Astrocyte (in vitro differentiated cells and primary cell): ENCODE measurements around the gene GZMM. TPM values are rescaled to one million over a fixed set of nuclear protein-coding genes. Genes with fewer than 3 reads are reported as not detected.

Source experiments
- DNase-seq: peaks from one replicate; pipeline ENCODE4 v3.0.0-alpha.2; 2010; ENCODE audit warnings: low read depth
- FAIRE-seq: peaks from 2 replicates; lab custom pipeline; 2011; peaks lifted over from hg19 to GRCh38; lab: Jason Lieb, UNC
- H2AFZ ChIP-seq: 2 replicates; pipeline ENCODE4 v1.6.0; 2012; ENCODE audit warnings: low read depth, low read length, inconsistent platforms
- H3K27ac ChIP-seq: 2 replicates; pipeline ENCODE4 v1.5.1; 2011; ENCODE audit warnings: low read depth, low read length, inconsistent platforms
- H3K27me3 ChIP-seq: 2 replicates; pipeline ENCODE4 v1.6.0; 2011; ENCODE audit warnings: low read length, inconsistent platforms; ENCODE audit not compliant: insufficient read depth
- H3K36me3 ChIP-seq: 2 replicates; pipeline ENCODE4 v1.5.1; 2011; ENCODE audit warnings: low read length, inconsistent platforms; ENCODE audit not compliant: insufficient read depth
- H3K4me1 ChIP-seq: 2 replicates; pipeline ENCODE4 v1.5.1; 2011; ENCODE audit warnings: low read length, inconsistent platforms; ENCODE audit not compliant: insufficient read depth
- H3K4me2 ChIP-seq: 2 replicates; pipeline ENCODE4 v1.6.0; 2012; ENCODE audit warnings: low read length, inconsistent platforms
- H3K4me3 ChIP-seq: 2 replicates; pipeline ENCODE4 v1.5.1; 2011; ENCODE audit warnings: low read depth, mild to moderate bottlenecking, low read length, inconsistent platforms; ENCODE audit not compliant: insufficient read depth
- H3K79me2 ChIP-seq: 2 replicates; pipeline ENCODE4 v1.6.0; 2012; ENCODE audit warnings: mild to moderate bottlenecking, low read length, inconsistent platforms; ENCODE audit not compliant: insufficient read depth
- H3K9ac ChIP-seq: 2 replicates; pipeline ENCODE4 v1.6.0; 2012; ENCODE audit warnings: mild to moderate bottlenecking, low read length, inconsistent platforms
- H3K9me3 ChIP-seq: 2 replicates; pipeline ENCODE4 v1.5.1; 2012; ENCODE audit warnings: low read depth, mild to moderate bottlenecking, low read length, inconsistent platforms; ENCODE audit not compliant: insufficient read depth
- H4K20me1 ChIP-seq: 2 replicates; pipeline ENCODE4 v1.6.0; 2012; ENCODE audit warnings: low read length, inconsistent platforms; ENCODE audit not compliant: insufficient read depth
- H3K27ac Mint-ChIP-seq: one replicate; pipeline ENCODE4 v1.8.0; 2021; ENCODE audit warnings: mild to moderate bottlenecking, mixed read lengths; ENCODE audit not compliant: unreplicated experiment
- H3K27me3 Mint-ChIP-seq: one replicate; pipeline ENCODE4 v1.8.0; 2021; ENCODE audit warnings: low read depth, mixed read lengths; ENCODE audit not compliant: unreplicated experiment
- H3K36me3 Mint-ChIP-seq: one replicate; pipeline ENCODE4 v1.8.0; 2021; ENCODE audit warnings: low read depth, mixed read lengths; ENCODE audit not compliant: unreplicated experiment
- H3K4me1 Mint-ChIP-seq: one replicate; pipeline ENCODE4 v1.8.0; 2021; ENCODE audit warnings: low read depth, mixed read lengths; ENCODE audit not compliant: unreplicated experiment
- H3K4me3 Mint-ChIP-seq: one replicate; pipeline ENCODE4 v1.8.0; 2021; ENCODE audit warnings: mild to moderate bottlenecking, moderate library complexity, mixed read lengths; ENCODE audit not compliant: unreplicated experiment
- H3K9me3 Mint-ChIP-seq: one replicate; pipeline ENCODE4 v1.8.0; 2021; ENCODE audit warnings: mild to moderate bottlenecking, mixed read lengths; ENCODE audit not compliant: unreplicated experiment
- EZH2 ChIP-seq: IDR thresholded peaks from 2 replicates; pipeline ENCODE4 v1.6.1; 2012; ENCODE audit warnings: mild to moderate bottlenecking, low read length, inconsistent platforms; ENCODE audit not compliant: insufficient read depth
- total RNA-seq: library from RNA; stranded (reverse); gene quantifications from 2 replicates; pipeline ENCODE4 v1.2.1, GENCODE V29; 2021
- TF ChIP-seq, protein P1 (sequence below): IDR thresholded peaks from 2 replicates; pipeline ENCODE4 v1.5.1; 2011; ENCODE audit warnings: low read depth, mild to moderate bottlenecking, inconsistent platforms, low read length, moderate library complexity; ENCODE audit not compliant: insufficient read depth

GZMM gene
- total RNA-seq, 1 donor from 2014 or later: 0.70 TPM

DNA sequence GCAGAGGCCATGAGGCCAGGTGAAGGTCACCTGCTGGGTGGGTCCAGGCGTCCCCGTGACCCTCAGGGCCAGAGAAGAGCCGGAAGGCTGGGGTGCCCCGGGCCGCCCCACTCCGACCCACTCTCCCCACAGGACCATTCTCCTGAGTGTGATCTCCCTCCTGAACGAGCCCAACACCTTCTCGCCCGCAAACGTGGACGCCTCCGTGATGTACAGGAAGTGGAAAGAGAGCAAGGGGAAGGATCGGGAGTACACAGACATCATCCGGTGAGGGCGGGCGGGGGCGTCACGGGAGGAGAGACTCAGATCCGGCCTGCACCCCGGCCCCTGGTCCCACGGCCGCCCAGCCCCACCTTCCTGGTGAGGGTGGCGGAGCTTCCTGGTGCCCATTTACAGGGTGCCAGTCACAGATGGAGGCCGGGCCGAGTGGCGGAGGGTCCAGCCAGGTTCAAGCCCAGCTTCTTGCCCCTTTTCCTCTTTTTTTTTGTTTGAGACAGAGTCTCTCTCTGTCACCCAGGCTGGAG, 6.9 kb upstream of the GZMM start:
- no peaks in the 10 kb centered on the region for H3K9me3 Mint-ChIP-seq

DNA sequence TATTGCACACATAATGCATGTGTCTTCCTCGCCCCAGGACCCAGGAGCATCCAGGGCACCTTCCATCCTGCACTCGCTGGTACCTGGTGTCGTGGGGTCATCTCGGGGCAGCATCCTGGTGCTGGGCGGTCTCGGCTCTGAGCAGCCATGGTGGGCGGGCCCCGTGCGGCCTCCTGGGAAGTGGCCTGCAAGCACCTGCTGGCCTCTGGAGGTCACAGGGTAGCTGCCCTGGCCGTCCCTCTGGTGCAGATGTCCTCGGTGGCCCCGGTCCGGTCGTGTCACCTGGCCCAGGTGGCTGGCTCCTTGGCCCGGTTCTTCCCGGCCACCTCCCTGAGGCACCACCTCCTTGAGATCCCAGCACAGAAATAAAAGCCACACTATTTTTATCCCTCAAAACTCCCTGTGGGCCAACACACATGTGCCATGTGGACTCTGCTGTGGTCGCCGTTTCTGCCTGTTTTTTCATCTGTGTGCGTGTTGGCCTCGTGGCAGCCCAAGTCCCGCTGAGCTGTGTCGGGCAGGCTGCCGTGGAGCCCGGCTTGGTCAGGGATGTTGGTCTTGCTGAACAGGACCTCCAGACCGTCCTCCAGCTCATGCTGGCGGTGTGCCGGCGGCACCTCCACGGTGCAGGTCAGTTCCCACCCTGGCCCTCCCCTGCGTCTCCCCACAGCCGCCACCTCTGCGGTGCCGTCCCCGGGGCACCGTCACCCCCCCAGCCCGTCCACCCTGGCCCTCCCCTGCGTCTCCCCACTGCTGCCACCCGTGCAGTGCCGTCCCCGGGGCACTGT, 5.0 kb upstream of the GZMM start:
- no peak for DNase-seq
- H3K9ac ChIP-seq: no peak overlapping the region
- no peak for FAIRE-seq

More for the DNA sequence above, 6.9 kb upstream of the GZMM start:
- Histone ChIP-seq H3K36me3 (no peaks in the 10 kb centered on the region), H3K27ac (no peak overlapping the region), H4K20me1 (peaks cover 76% of the 10 kb centered on the region), H2AFZ (no peak overlapping the region), H3K4me3 (no peak overlapping the region), H3K4me1 (peaks cover 25% of the 10 kb centered on the region), H3K27me3 (no peaks in the 10 kb centered on the region), H3K79me2 (peaks cover 63% of the 10 kb centered on the region), H3K9me3 (no peaks in the 10 kb centered on the region), H3K9ac (no peak overlapping the region), H3K4me2 (no peak overlapping the region)
- H3K27me3 Mint-ChIP-seq: no peaks in the 10 kb centered on the region
- no peak for DNase-seq
- no peak overlapping the region for H3K4me3 Mint-ChIP-seq
- H3K36me3 Mint-ChIP-seq: peaks cover 3% of the 10 kb centered on the region
- TF ChIP-seq EZH2: no peak
- TF ChIP-seq, protein P1, sequence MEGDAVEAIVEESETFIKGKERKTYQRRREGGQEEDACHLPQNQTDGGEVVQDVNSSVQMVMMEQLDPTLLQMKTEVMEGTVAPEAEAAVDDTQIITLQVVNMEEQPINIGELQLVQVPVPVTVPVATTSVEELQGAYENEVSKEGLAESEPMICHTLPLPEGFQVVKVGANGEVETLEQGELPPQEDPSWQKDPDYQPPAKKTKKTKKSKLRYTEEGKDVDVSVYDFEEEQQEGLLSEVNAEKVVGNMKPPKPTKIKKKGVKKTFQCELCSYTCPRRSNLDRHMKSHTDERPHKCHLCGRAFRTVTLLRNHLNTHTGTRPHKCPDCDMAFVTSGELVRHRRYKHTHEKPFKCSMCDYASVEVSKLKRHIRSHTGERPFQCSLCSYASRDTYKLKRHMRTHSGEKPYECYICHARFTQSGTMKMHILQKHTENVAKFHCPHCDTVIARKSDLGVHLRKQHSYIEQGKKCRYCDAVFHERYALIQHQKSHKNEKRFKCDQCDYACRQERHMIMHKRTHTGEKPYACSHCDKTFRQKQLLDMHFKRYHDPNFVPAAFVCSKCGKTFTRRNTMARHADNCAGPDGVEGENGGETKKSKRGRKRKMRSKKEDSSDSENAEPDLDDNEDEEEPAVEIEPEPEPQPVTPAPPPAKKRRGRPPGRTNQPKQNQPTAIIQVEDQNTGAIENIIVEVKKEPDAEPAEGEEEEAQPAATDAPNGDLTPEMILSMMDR: no peak
- FAIRE-seq: no peak
- H3K4me1 Mint-ChIP-seq: peaks cover 11% of the 10 kb centered on the region
- H3K27ac Mint-ChIP-seq: no peak overlapping the region

More for the DNA sequence above, 5.0 kb upstream of the GZMM start:
- H3K4me2 ChIP-seq: no peak overlapping the region
- Mint-ChIP-seq H3K4me3 (no peak overlapping the region), H3K9me3 (no peaks in the 10 kb centered on the region), H3K4me1 (peaks cover 5% of the 10 kb centered on the region), H3K27me3 (no peaks in the 10 kb centered on the region), H3K36me3 (peaks cover 2% of the 10 kb centered on the region), H3K27ac (no peak overlapping the region)
- H3K27me3 ChIP-seq: no peaks in the 10 kb centered on the region
- H3K79me2 ChIP-seq: peaks cover 44% of the 10 kb centered on the region
- H3K4me3 ChIP-seq: no peak overlapping the region
- no peak overlapping the region for H3K27ac ChIP-seq
- peaks cover 57% of the 10 kb centered on the region for H4K20me1 ChIP-seq
- H3K36me3 ChIP-seq: no peaks in the 10 kb centered on the region
- peaks cover 15% of the 10 kb centered on the region for H3K4me1 ChIP-seq
- TF ChIP-seq, protein P1: no peak
- TF ChIP-seq EZH2: no peak
- no peak overlapping the region for H2AFZ ChIP-seq
- H3K9me3 ChIP-seq: no peaks in the 10 kb centered on the region
